ENCODE measurements around the gene RSPH6A. TPM values are rescaled to one million over a fixed set of nuclear protein-coding genes. Genes with fewer than 3 reads are reported as not detected.

The RSPH6A gene
- total and polyA plus RNA-seq, 10 of the 15 experiments (the other 5 are each of a cell fraction or from before 2014, with no cell fraction given) = 0.03 to 0.41 (median 0.22) TPM; not detected in 4

DNA sequence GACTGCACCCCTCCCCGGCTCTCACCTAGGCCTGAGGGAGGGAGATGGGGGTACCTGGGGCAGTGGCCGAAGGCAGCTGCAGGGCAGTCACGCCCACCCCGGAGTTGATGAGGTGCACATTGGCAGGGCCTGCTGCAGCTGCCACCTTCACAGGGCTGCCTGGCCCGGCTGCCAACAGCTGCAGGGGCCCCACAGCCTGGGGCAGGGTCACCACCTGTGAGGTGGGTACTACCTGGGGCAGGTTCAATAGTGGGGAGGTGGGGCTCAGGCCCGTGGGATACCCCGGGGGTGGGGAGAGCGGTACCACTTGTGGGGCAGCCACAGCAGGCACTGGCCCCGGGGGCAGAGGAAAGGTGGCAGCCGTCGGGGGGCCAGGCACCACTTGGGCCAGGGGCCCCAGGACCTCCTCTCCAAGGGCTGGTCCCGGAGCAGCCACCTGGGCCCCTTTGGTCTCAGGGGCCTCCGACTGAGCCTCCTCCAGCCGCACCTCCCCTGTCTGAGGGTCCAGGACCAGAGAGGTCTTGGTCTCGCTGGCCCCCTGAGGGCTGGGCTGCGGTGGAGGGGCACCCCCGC lies 48.7 kb downstream of the RSPH6A start:
- Histone ChIP-seq H3K27ac (ENCODE audit: control insufficient read depth, insufficient read depth) (no peak overlapping the region), H3K36me3 (ENCODE audit: control insufficient read depth in 2 of 2, insufficient read depth in 2 of 2, low read length in 1 of 2) (no peaks in the 10 kb centered on the region), H3K9me3 (replicated peaks; ENCODE audit: control insufficient read depth, insufficient read depth, low read length) (no peaks in the 10 kb centered on the region), H3K9ac (ENCODE audit: control insufficient read depth, insufficient read depth, low read length) (no peak overlapping the region), H3K27me3 (replicated peaks in 1 of 2; ENCODE audit: control insufficient read depth in 2 of 2, insufficient read depth in 2 of 2, low read length in 1 of 2) (no peaks in the 10 kb centered on the region), H3K79me2 (ENCODE audit: control insufficient read depth, insufficient read depth, low read length) (no peaks in the 10 kb centered on the region; the same call in 1 of the 2 replicates), H2AFZ (ENCODE audit: control insufficient read depth, low read depth, low read length) (no peak overlapping the region), H3K4me3 (no peak overlapping the region), H3K4me1 (ENCODE audit: control insufficient read depth, insufficient read depth, low read length) (peaks cover 4% of the 10 kb centered on the region), H4K20me1 (ENCODE audit: control insufficient read depth, insufficient read depth) (no peaks in the 10 kb centered on the region), H3K4me2 (ENCODE audit: control insufficient read depth, insufficient read depth) (no peak overlapping the region)
- no peak for FAIRE-seq
- POLR2A ChIA-PET = no interaction called here
- RAD21 ChIA-PET (ENCODE audit: unreplicated experiment) = no interaction called here
- BruUV-seq (replicated peaks) = no TSS peak
- CTCF ChIA-PET = no interaction called here
- 84% methylated on average over 16 of the region's 17 CpGs for WGBS (ENCODE audit: insufficient coverage, insufficient replicate concordance, low lambda C conversion rate, missing lambda C conversion rate)
- DNase-seq (ENCODE audit: low read depth, low spot score) = no peak
- TF ChIP-seq TBL1XR1 (IDR thresholded peaks at IDR 0.05; ENCODE audit: low read depth, low read length) = no peak
- TF ChIP-seq, protein P1, sequence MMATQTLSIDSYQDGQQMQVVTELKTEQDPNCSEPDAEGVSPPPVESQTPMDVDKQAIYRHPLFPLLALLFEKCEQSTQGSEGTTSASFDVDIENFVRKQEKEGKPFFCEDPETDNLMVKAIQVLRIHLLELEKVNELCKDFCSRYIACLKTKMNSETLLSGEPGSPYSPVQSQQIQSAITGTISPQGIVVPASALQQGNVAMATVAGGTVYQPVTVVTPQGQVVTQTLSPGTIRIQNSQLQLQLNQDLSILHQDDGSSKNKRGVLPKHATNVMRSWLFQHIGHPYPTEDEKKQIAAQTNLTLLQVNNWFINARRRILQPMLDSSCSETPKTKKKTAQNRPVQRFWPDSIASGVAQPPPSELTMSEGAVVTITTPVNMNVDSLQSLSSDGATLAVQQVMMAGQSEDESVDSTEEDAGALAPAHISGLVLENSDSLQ (IDR thresholded peaks at IDR 0.05) = no peak
- TF ChIP-seq STAT3 (IDR thresholded peaks at IDR 0.05; ENCODE audit: low read depth, low read length) = no peak
- TF ChIP-seq, protein P2, sequence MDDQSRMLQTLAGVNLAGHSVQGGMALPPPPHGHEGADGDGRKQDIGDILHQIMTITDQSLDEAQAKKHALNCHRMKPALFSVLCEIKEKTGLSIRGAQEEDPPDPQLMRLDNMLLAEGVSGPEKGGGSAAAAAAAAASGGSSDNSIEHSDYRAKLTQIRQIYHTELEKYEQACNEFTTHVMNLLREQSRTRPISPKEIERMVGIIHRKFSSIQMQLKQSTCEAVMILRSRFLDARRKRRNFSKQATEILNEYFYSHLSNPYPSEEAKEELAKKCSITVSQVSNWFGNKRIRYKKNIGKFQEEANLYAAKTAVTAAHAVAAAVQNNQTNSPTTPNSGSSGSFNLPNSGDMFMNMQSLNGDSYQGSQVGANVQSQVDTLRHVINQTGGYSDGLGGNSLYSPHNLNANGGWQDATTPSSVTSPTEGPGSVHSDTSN (IDR thresholded peaks at IDR 0.05; ENCODE audit: insufficient replicate concordance, low read depth, low read length) = no peak
- no peak for TF ChIP-seq NRF1 (conservative IDR thresholded peaks at IDR 0.05; ENCODE audit: low read depth, low read length)
- TF ChIP-seq TCF12 (IDR thresholded peaks at IDR 0.05; ENCODE audit: low read depth, low read length) = no peak
- TF ChIP-seq, protein P3, sequence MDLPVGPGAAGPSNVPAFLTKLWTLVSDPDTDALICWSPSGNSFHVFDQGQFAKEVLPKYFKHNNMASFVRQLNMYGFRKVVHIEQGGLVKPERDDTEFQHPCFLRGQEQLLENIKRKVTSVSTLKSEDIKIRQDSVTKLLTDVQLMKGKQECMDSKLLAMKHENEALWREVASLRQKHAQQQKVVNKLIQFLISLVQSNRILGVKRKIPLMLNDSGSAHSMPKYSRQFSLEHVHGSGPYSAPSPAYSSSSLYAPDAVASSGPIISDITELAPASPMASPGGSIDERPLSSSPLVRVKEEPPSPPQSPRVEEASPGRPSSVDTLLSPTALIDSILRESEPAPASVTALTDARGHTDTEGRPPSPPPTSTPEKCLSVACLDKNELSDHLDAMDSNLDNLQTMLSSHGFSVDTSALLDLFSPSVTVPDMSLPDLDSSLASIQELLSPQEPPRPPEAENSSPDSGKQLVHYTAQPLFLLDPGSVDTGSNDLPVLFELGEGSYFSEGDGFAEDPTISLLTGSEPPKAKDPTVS (IDR thresholded peaks at IDR 0.05; ENCODE audit: low read depth, low read length) = no peak
- no peak for TF ChIP-seq YY1 (IDR thresholded peaks at IDR 0.05; ENCODE audit: low read depth, low read length)
- intact Hi-C loops (cut with micrococcal nuclease; ENCODE audit: unreplicated experiment) (loop anchor here (5.0 kb wide), 2 partner anchors 34 to 74 kb away; partner anchors contain the start of genes FBXO46, MEIOSIN, QPCTL and SNRPD2), in situ Hi-C loops (cut with MboI) (no loop called here)
- no peak for ATAC-seq
- SMC1A ChIA-PET (ENCODE audit: uncharacterized antibody, unreplicated experiment) = no interaction called here
